ENCODE data around the gene OSBPL3.

DNA sequence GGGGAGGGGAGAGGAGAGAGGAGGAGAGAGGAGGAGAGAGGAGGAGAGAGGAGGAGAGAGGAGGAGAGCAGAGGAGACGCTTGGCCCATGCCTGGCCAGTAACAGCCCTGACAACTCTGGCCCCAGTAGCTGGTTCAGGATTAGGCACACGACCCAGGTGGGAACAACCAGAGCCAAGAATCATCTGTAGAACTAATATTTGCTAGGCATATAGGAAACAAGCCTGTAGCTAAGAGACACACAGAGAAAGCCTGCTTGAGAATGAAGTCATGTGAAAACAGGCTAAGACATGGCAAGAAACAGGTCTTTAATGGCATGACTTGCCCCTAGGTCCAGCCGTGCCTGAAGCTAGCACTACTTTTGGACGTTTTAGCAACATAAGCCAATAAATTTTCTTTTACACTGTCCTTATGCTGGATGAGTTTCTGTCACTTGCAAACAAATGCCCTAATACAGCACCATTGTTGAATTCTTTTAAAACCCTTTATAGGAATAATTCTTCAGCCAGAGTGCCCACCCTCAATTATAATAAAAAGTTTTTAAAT lies 17.5 kb downstream of the OSBPL3 start:
- TF ChIP-seq, protein P1, sequence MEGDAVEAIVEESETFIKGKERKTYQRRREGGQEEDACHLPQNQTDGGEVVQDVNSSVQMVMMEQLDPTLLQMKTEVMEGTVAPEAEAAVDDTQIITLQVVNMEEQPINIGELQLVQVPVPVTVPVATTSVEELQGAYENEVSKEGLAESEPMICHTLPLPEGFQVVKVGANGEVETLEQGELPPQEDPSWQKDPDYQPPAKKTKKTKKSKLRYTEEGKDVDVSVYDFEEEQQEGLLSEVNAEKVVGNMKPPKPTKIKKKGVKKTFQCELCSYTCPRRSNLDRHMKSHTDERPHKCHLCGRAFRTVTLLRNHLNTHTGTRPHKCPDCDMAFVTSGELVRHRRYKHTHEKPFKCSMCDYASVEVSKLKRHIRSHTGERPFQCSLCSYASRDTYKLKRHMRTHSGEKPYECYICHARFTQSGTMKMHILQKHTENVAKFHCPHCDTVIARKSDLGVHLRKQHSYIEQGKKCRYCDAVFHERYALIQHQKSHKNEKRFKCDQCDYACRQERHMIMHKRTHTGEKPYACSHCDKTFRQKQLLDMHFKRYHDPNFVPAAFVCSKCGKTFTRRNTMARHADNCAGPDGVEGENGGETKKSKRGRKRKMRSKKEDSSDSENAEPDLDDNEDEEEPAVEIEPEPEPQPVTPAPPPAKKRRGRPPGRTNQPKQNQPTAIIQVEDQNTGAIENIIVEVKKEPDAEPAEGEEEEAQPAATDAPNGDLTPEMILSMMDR (conservative IDR thresholded peaks at IDR 0.05 in 1 of 2, IDR thresholded peaks at IDR 0.05 in 1 of 2; ENCODE audit: low read depth in 1 of 2, low read length in 2 of 2), result no peak
- TF ChIP-seq EZH2 (IDR thresholded peaks at IDR 0.05; ENCODE audit: low read length, missing control alignments), result no peak

Data from fibroblast of lung (primary cell).